ENCODE results near the gene ANKRD24.

GRCh38 chr19:4266253-4267000, 83.9 kb downstream of the ANKRD24 start:
- no peak for TF ChIP-seq CTCF (IDR thresholded peaks at IDR 0.05)
- TF ChIP-seq POLR2AphosphoS5 (IDR thresholded peaks at IDR 0.05; ENCODE audit: low read depth, low read length), result no peak
- no peak for TF ChIP-seq CHD2 (IDR thresholded peaks at IDR 0.05; ENCODE audit: low read length, partially characterized antibody)
- TF ChIP-seq JUND (IDR thresholded peaks at IDR 0.05), result no peak
- TF ChIP-seq FOXJ3 (CRISPR knock-in tag; IDR thresholded peaks at IDR 0.05), result no peak
- TF ChIP-seq SIN3A (IDR thresholded peaks at IDR 0.05; ENCODE audit: borderline replicate concordance, low read depth, low read length), result no peak
- TF ChIP-seq USF2 (IDR thresholded peaks at IDR 0.05; ENCODE audit: borderline replicate concordance, low read depth, low read length), result no peak
- no peak for TF ChIP-seq MXI1 (IDR thresholded peaks at IDR 0.05; ENCODE audit: low read depth, low read length)
- no peak for TF ChIP-seq USF1 (IDR thresholded peaks at IDR 0.05; ENCODE audit: borderline replicate concordance, low read depth)
- no peak for TF ChIP-seq EP300 (IDR thresholded peaks at IDR 0.05; ENCODE audit: borderline replicate concordance in 1 of 2, low read depth in 1 of 2, low read length in 1 of 2)
- no peak for TF ChIP-seq EZH2phosphoT487 (IDR thresholded peaks at IDR 0.05; ENCODE audit: borderline replicate concordance, low read depth)
- no peak for TF ChIP-seq SMC3 (IDR thresholded peaks at IDR 0.05; ENCODE audit: low read depth, low read length)

Measured in SK-N-SH (cell line).